ENCODE results near the gene ZCCHC4.

ZCCHC4 gene

DNA sequence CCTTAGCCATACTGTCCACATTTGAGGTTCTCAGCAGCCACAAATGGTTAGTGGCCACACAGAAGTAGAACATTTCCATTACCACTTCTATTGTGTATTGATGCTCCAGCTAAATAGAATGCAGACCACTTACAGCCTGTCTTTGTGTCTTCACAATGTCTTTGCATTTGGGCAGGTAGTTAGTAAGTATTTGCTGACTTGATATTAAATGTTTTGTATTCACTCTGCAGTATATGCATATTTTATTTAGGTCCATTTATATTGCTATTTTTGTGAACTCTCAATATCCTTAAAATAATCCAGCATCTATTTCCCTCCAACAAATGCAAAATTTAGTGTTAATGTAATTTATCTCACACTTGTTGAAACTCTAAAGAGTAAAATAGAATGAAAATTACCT, 91.1 kb downstream of the ZCCHC4 start:
- Histone ChIP-seq H3K9me3 (no peaks in the 10 kb centered on the region), H4K20me1 (no peaks in the 10 kb centered on the region), H3K4me3 (no peak overlapping the region), H3K4me2 (no peak overlapping the region), H3K27ac (no peak overlapping the region), H3K36me3 (peaks cover 79% of the 10 kb centered on the region), H3K9ac (no peak overlapping the region), H3K27me3 (no peaks in the 10 kb centered on the region), H3K4me1 (no peaks in the 10 kb centered on the region)
- no peak for TF ChIP-seq Cebpa-rat (IDR thresholded peaks at IDR 0.05)

DNA sequence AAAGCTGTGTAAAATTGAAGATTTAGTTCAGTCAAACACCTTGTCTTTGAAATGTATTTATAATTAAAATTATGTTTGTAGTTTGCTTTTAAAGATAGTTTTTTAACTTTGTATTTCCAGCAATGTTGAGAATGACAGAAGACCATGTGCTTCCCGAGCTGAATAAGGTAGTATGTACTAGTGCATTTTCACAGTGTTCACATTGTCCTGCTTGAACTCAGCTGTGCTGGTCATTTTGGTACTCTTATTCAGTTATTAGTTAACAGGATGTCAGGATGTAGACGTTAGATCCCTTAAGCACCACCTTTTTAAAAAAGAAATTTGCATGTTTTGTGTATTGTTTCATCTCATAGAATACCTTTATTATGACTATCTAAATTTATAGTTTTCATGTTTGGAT, 92.9 kb downstream of the ZCCHC4 start:
- H3K27ac ChIP-seq, result no peak overlapping the region
- peaks cover 80% of the 10 kb centered on the region for H3K36me3 ChIP-seq
- no peak overlapping the region for H3K4me2 ChIP-seq
- no peak overlapping the region for H3K9ac ChIP-seq
- H3K9me3 ChIP-seq, result no peaks in the 10 kb centered on the region
- no peaks in the 10 kb centered on the region for H3K4me1 ChIP-seq
- H4K20me1 ChIP-seq, result no peaks in the 10 kb centered on the region
- no peak overlapping the region for H3K4me3 ChIP-seq
- TF ChIP-seq Cebpa-rat (IDR thresholded peaks at IDR 0.05), result no peak
- H3K27me3 ChIP-seq, result no peaks in the 10 kb centered on the region

- no peak for TF ChIP-seq Cebpa-rat (IDR thresholded peaks at IDR 0.05)
- no peaks in the 10 kb centered on the region for H3K4me1 ChIP-seq
- H3K27me3 ChIP-seq, result no peaks in the 10 kb centered on the region
- peaks cover 81% of the 10 kb centered on the region for H3K36me3 ChIP-seq
- H3K9me3 ChIP-seq, result no peaks in the 10 kb centered on the region
- H3K27ac ChIP-seq, result no peak overlapping the region
- no peak overlapping the region for H3K9ac ChIP-seq
- H3K4me3 ChIP-seq, result no peak overlapping the region
- no peaks in the 10 kb centered on the region for H4K20me1 ChIP-seq
- H3K4me2 ChIP-seq, result no peak overlapping the region
Observed at GRCh38 chr4:25406081-25406692, 93.6 kb downstream of the ZCCHC4 start.

GRCh38 chr4:25410820-25411529, 98.4 kb downstream of the ZCCHC4 start:
- Histone ChIP-seq H3K36me3 (peaks cover 87% of the 10 kb centered on the region), H3K27ac (no peak overlapping the region), H4K20me1 (no peaks in the 10 kb centered on the region), H3K4me3 (no peak overlapping the region), H3K4me2 (no peak overlapping the region), H3K27me3 (no peaks in the 10 kb centered on the region), H3K9me3 (no peaks in the 10 kb centered on the region), H3K9ac (no peak overlapping the region), H3K4me1 (no peaks in the 10 kb centered on the region)
- TF ChIP-seq Cebpa-rat (IDR thresholded peaks at IDR 0.05), result no peak

DNA sequence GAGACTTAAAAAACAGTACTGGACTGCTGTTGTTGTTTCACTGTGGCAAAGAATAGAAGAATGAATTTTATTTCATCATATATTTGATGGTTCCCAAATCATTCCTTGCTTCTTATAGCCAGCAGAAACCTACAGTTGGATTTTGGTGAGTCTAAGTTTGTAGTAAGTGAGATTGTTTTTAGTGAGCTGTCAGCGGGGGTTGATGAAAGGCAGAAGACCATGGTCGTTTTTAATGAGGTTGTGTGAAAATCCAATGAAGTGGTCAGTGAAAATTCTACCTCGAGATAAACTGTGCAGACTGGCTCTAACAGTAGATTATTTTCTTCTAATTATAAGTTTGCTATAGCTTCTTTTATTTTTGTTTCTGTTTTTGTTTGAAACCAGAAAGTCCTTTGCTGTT, 100.7 kb downstream of the ZCCHC4 start:
- no peaks in the 10 kb centered on the region for H3K4me1 ChIP-seq
- no peak overlapping the region for H3K9ac ChIP-seq
- H3K27ac ChIP-seq, result no peak overlapping the region
- peaks cover 85% of the 10 kb centered on the region for H3K36me3 ChIP-seq
- no peaks in the 10 kb centered on the region for H3K27me3 ChIP-seq
- no peak overlapping the region for H3K4me2 ChIP-seq
- H3K4me3 ChIP-seq, result no peak overlapping the region
- TF ChIP-seq Cebpa-rat (IDR thresholded peaks at IDR 0.05), result no peak
- H3K9me3 ChIP-seq, result no peaks in the 10 kb centered on the region
- H4K20me1 ChIP-seq, result no peaks in the 10 kb centered on the region

DNA sequence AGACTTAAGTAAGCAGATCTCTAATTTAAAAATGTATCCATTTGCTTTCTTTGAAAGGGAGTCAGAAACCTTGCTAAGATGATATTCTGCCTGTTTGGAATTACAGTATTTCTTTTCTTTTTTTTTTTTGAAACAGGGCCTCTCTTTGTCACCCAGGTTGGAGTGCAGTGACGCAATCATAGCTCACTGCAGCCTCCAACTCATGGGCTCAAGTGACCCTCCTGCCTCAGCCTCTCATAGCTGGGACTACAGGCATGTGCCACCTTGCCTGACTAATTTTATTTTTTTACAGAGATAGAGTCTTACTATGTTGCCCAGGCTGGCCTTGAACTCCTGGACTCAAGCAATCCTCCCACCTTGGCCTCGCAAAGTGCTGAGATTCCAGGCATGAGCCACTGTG, 104.4 kb downstream of the ZCCHC4 start:
- TF ChIP-seq Cebpa-rat (IDR thresholded peaks at IDR 0.05), result no peak
- no peak overlapping the region for H3K4me2 ChIP-seq
- no peak overlapping the region for H3K4me3 ChIP-seq
- no peak overlapping the region for H3K9ac ChIP-seq
- no peaks in the 10 kb centered on the region for H4K20me1 ChIP-seq
- no peak overlapping the region for H3K27ac ChIP-seq
- H3K36me3 ChIP-seq, result peaks cover 63% of the 10 kb centered on the region
- H3K27me3 ChIP-seq, result no peaks in the 10 kb centered on the region
- H3K4me1 ChIP-seq, result no peaks in the 10 kb centered on the region
- no peaks in the 10 kb centered on the region for H3K9me3 ChIP-seq
